Measurements from ENCODE around the gene MYO1D. TPM values are rescaled to one million over a fixed set of nuclear protein-coding genes. Genes with fewer than 3 reads are reported as not detected.

The MYO1D gene
- polyA plus RNA-seq, 2 donors, result 31.8 to 43.2 TPM

DNA sequence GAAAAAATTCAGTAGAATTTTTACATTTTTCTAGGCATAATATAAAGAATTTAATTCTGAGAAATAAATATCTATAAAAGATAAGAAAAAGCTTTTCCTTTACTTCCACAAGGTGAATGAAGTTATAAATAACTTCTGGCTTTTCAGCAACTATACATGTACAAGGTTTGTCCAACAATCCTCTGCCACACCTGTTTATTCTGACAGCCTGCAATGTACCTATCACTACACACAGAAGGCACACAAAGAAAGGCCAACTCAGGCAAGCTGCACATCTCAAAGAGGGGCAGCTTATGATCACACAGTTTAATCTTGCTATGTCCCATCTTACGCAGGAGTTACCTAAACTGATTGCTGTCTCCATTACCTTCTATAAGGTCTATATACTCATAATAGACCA lies 120.2 kb downstream of the MYO1D start:
- Histone ChIP-seq H3K36me3 (ENCODE audit: control insufficient read depth in 2 of 2, insufficient read depth in 2 of 2, low read length in 1 of 2) (no peaks in the 10 kb centered on the region), H3K27ac (ENCODE audit: low read depth in 2 of 2, low read length in 1 of 2) (no peak overlapping the region), H3K9me3 (ENCODE audit: control insufficient read depth in 2 of 2, insufficient read depth in 1 of 2, low read depth in 1 of 2, low read length in 1 of 2) (no peaks in the 10 kb centered on the region), H3K4me1 (ENCODE audit: control insufficient read depth in 2 of 2, insufficient read depth in 2 of 2, low read length in 1 of 2) (no peaks in the 10 kb centered on the region), H3K4me3 (ENCODE audit: low read depth in 1 of 2, low read length in 2 of 2) (no peak overlapping the region), H3K27me3 (ENCODE audit: control insufficient read depth in 1 of 2, insufficient read depth in 2 of 2, low read length in 2 of 2) (no peaks in the 10 kb centered on the region)
- 96 to 100% methylated on average over 1 of the region's 1 CpG for WGBS, 2 donors

DNA sequence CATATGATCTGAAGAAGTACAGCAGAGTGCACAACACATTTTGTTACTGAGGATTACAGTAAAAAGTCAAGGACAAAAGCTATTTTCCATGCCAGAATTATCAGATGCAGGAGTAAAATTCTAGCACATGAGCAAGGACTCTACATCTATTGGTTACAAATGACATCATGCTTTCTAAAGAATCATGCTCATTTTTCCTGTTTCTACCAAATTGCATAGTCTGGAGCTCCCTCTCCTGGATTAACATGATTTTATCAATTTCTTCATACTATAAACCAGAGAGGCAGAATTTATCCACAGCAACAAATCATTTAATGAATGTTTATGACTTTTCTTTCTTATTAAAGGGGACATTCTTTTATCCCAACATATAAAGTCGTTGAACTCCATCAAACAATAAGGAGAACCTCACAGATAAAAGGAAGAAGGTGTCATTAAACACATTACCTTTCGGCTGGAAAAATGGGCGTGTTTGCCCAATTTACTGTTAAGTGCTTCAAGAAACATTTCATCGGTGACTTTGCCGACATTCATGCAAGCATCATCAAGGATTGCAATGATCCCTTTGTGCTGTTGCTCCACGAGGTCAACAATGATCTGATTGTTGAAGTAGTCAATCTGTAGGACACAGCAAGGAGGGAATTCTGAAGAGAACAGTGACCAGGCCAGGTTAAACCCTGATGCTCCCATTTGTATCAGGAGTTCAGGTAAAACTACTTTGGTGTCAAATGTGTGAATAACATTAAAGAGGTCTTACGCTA lies 121.7 kb downstream of the MYO1D start:
- H3K36me3 ChIP-seq (ENCODE audit: control insufficient read depth in 2 of 2, insufficient read depth in 2 of 2, low read length in 1 of 2), result no peaks in the 10 kb centered on the region
- 73 to 75% methylated on average over 7 of the region's 7 CpGs for WGBS, 2 donors
- H3K27ac ChIP-seq (ENCODE audit: low read depth in 2 of 2, low read length in 1 of 2), result no peak overlapping the region
- no peaks in the 10 kb centered on the region for H3K27me3 ChIP-seq (ENCODE audit: control insufficient read depth in 1 of 2, insufficient read depth in 2 of 2, low read length in 2 of 2)
- no peaks in the 10 kb centered on the region for H3K9me3 ChIP-seq (ENCODE audit: control insufficient read depth in 2 of 2, insufficient read depth in 1 of 2, low read depth in 1 of 2, low read length in 1 of 2)
- no peaks in the 10 kb centered on the region for H3K4me1 ChIP-seq (ENCODE audit: control insufficient read depth in 2 of 2, insufficient read depth in 2 of 2, low read length in 1 of 2)
- no peak overlapping the region for H3K4me3 ChIP-seq (ENCODE audit: low read depth in 1 of 2, low read length in 2 of 2)

DNA sequence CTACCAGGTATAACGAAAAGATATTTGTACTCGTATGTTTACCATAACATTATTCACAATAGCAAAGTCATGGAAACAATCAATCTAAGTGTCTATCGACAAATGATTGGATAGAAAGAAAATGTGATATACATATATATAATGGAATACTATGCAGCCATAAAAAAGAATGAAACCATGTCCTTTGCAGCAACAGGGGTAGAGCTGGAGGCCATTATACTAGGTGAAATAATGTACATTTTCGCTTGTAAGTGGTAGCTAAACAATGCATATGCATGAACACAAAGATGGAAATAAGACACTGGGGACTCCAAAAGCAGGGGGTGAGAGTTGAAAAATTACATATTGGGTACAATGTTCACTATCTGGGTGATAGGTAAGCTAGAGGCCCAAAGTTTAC lies 124.0 kb downstream of the MYO1D start:
- H3K4me3 ChIP-seq (ENCODE audit: low read depth in 1 of 2, low read length in 2 of 2), result no peak overlapping the region
- no peaks in the 10 kb centered on the region for H3K4me1 ChIP-seq (ENCODE audit: control insufficient read depth in 2 of 2, insufficient read depth in 2 of 2, low read length in 1 of 2)
- H3K36me3 ChIP-seq (ENCODE audit: control insufficient read depth in 2 of 2, insufficient read depth in 2 of 2, low read length in 1 of 2), result no peaks in the 10 kb centered on the region
- H3K9me3 ChIP-seq (ENCODE audit: control insufficient read depth in 2 of 2, insufficient read depth in 1 of 2, low read depth in 1 of 2, low read length in 1 of 2), result no peaks in the 10 kb centered on the region
- H3K27ac ChIP-seq (ENCODE audit: low read depth in 2 of 2, low read length in 1 of 2), result no peak overlapping the region
- no peaks in the 10 kb centered on the region for H3K27me3 ChIP-seq (ENCODE audit: control insufficient read depth in 1 of 2, insufficient read depth in 2 of 2, low read length in 2 of 2)
- 95 to 96% methylated on average over 4 of the region's 4 CpGs for WGBS, 2 donors

DNA sequence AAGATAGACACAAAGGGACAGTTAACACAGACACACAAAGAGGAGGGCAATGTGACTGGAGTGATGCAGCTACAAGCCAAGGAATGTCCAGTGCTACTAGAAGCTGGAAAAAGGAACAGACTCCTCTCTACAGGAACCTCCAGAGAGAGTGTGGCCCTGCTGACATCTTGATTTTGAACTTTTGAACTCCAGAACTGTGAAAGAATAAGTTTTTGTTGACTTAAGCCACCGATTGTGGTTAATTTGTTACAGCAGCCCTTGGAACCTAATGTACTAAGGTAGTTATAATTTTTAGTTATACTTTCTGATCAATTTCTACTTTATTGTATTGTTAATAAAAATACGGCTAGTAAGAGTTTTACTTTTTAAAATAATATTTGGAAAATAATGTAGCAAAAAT lies 129.1 kb downstream of the MYO1D start:
- H3K36me3 ChIP-seq (ENCODE audit: control insufficient read depth in 2 of 2, insufficient read depth in 2 of 2, low read length in 1 of 2), result peaks cover 0 to 2% of the 10 kb centered on the region in 2 donors
- no peaks in the 10 kb centered on the region for H3K27me3 ChIP-seq (ENCODE audit: control insufficient read depth in 1 of 2, insufficient read depth in 2 of 2, low read length in 2 of 2)
- H3K9me3 ChIP-seq (ENCODE audit: control insufficient read depth in 2 of 2, insufficient read depth in 1 of 2, low read depth in 1 of 2, low read length in 1 of 2), result no peaks in the 10 kb centered on the region
- H3K4me1 ChIP-seq (ENCODE audit: control insufficient read depth in 2 of 2, insufficient read depth in 2 of 2, low read length in 1 of 2), result no peaks in the 10 kb centered on the region
- WGBS, 2 donors, result 75 to 85% methylated on average over 2 of the region's 2 CpGs
- H3K4me3 ChIP-seq (ENCODE audit: low read depth in 1 of 2, low read length in 2 of 2), result no peak overlapping the region
- H3K27ac ChIP-seq (ENCODE audit: low read depth in 2 of 2, low read length in 1 of 2), result no peak overlapping the region

DNA sequence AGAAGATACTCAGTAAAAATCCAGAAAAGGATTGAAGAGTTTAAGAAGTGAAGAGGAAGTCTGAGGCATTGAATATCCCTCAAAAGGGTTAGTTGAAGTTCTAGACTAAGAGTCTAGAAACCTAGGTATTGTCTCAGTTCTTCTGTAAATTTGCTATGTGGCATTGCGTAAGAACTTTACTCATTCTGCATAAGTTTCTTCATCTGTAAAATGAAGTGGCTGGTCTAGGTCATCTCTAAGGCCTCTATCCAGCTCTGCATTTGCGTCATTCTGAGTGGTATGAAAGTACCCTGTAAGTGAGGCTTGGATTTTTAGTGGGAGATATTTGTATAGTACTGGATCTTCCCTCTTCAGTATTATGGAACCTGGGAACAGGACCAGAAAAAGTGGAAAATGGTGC lies 130.2 kb downstream of the MYO1D start:
- H3K9me3 ChIP-seq (ENCODE audit: control insufficient read depth in 2 of 2, insufficient read depth in 1 of 2, low read depth in 1 of 2, low read length in 1 of 2), result no peaks in the 10 kb centered on the region
- H3K4me3 ChIP-seq (ENCODE audit: low read depth in 1 of 2, low read length in 2 of 2), result no peak overlapping the region
- H3K27ac ChIP-seq (ENCODE audit: low read depth in 2 of 2, low read length in 1 of 2), result no peak overlapping the region
- H3K27me3 ChIP-seq (ENCODE audit: control insufficient read depth in 1 of 2, insufficient read depth in 2 of 2, low read length in 2 of 2), result no peaks in the 10 kb centered on the region
- no peaks in the 10 kb centered on the region for H3K4me1 ChIP-seq (ENCODE audit: control insufficient read depth in 2 of 2, insufficient read depth in 2 of 2, low read length in 1 of 2)
- WGBS, 2 donors, result 97 to 98% methylated on average over 2 of the region's 2 CpGs
- peaks cover 0 to 2% of the 10 kb centered on the region in 2 donors for H3K36me3 ChIP-seq (ENCODE audit: control insufficient read depth in 2 of 2, insufficient read depth in 2 of 2, low read length in 1 of 2)

DNA sequence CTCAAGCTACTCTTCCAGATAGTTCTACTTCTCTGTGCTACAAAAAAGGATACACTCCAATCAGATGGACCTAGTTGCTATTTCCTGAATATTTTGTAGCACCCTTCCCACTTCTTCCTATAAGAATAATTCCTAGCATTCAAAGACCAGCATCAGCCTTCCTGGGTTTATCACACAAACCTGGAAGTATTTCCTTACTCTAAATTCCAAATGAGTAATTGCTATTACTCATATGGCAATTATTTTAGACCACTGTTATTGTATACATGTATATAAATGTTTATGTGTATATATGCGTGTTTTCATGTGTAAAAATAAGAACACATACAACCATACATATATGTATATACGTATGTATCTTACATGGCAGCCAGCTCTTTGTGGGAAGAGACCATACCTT lies 130.6 kb downstream of the MYO1D start:
- 96 to 97% methylated on average over 2 of the region's 2 CpGs for WGBS, 2 donors
- no peaks in the 10 kb centered on the region for H3K9me3 ChIP-seq (ENCODE audit: control insufficient read depth in 2 of 2, insufficient read depth in 1 of 2, low read depth in 1 of 2, low read length in 1 of 2)
- no peak overlapping the region for H3K4me3 ChIP-seq (ENCODE audit: low read depth in 1 of 2, low read length in 2 of 2)
- H3K27me3 ChIP-seq (ENCODE audit: control insufficient read depth in 1 of 2, insufficient read depth in 2 of 2, low read length in 2 of 2), result no peaks in the 10 kb centered on the region
- no peak overlapping the region for H3K27ac ChIP-seq (ENCODE audit: low read depth in 2 of 2, low read length in 1 of 2)
- no peaks in the 10 kb centered on the region for H3K4me1 ChIP-seq (ENCODE audit: control insufficient read depth in 2 of 2, insufficient read depth in 2 of 2, low read length in 1 of 2)
- H3K36me3 ChIP-seq (ENCODE audit: control insufficient read depth in 2 of 2, insufficient read depth in 2 of 2, low read length in 1 of 2), result peaks cover 0 to 2% of the 10 kb centered on the region in 2 donors

DNA sequence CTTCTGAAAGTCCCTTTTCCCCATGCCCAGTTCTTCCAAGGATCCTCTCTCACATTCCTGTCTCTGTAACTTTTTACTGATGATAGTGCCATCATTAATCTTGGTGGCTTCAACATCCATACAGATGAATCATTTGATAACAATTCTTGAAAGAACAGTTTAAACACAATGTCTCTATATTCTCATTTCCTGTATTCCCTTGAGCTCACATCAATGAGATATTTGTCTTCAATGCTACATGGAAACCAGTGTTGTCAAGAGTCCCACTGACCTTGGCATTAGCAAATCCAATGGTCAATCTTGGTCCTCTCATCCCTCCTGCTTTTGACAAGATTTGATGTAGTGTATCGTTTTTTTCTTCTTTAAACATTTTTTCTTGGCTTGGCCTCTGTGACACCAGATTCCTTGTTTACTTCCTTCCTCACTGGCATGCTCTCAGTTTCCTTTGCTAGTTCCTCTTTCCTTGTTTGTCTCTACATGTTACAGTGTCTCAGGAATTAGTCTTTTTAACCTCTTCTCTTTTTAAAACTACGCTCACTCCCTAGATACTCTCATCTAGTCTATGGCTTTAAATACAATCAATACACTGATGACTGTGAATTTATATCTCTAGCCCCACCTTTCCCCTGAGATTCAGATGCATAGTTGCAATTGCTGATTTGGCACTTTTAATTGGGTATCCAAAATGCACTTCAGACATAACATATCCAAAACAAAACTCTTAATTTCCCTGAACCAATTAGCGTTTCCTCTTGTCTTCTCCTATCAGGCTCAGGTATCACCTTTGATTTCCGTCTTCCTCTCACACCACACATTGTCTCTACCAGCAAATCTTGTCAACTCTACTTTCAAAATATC lies 134.0 kb downstream of the MYO1D start:
- 72 to 78% methylated on average over 4 of the region's 4 CpGs for WGBS, 2 donors
- Histone ChIP-seq H3K27me3 (ENCODE audit: control insufficient read depth in 1 of 2, insufficient read depth in 2 of 2, low read length in 2 of 2) (no peaks in the 10 kb centered on the region), H3K4me1 (ENCODE audit: control insufficient read depth in 2 of 2, insufficient read depth in 2 of 2, low read length in 1 of 2) (no peaks in the 10 kb centered on the region), H3K36me3 (ENCODE audit: control insufficient read depth in 2 of 2, insufficient read depth in 2 of 2, low read length in 1 of 2) (peaks cover 0 to 6% of the 10 kb centered on the region in 2 donors), H3K9me3 (ENCODE audit: control insufficient read depth in 2 of 2, insufficient read depth in 1 of 2, low read depth in 1 of 2, low read length in 1 of 2) (no peaks in the 10 kb centered on the region), H3K4me3 (ENCODE audit: low read depth in 1 of 2, low read length in 2 of 2) (no peak overlapping the region), H3K27ac (ENCODE audit: low read depth in 2 of 2, low read length in 1 of 2) (no peak overlapping the region)

DNA sequence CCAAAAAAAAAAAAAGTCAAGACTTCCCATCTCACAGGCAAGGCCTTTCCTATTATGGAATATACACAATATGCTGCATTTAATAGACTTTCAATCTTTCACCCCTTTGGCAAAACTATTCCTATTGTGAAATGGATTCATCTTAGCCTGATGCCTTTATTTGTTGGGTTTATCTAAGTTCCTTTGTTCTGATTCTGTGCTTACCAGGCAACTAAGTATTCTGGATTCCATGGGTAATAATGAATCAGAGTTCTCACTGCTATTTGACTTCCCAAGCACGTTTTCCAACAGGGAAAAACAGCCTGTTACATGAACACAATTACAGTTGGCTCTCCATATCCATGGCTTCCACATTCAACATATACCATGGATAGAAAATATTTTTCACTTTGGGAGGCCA lies 135.5 kb downstream of the MYO1D start:
- H3K27ac ChIP-seq (ENCODE audit: low read depth in 2 of 2, low read length in 1 of 2), result no peak overlapping the region
- H3K4me3 ChIP-seq (ENCODE audit: low read depth in 1 of 2, low read length in 2 of 2), result no peak overlapping the region
- H3K27me3 ChIP-seq (ENCODE audit: control insufficient read depth in 1 of 2, insufficient read depth in 2 of 2, low read length in 2 of 2), result no peaks in the 10 kb centered on the region
- H3K36me3 ChIP-seq (ENCODE audit: control insufficient read depth in 2 of 2, insufficient read depth in 2 of 2, low read length in 1 of 2), result peaks cover 0 to 6% of the 10 kb centered on the region in 2 donors
- H3K4me1 ChIP-seq (ENCODE audit: control insufficient read depth in 2 of 2, insufficient read depth in 2 of 2, low read length in 1 of 2), result no peaks in the 10 kb centered on the region
- 73 to 90% methylated on average over 1 of the region's 1 CpG for WGBS, 2 donors
- no peaks in the 10 kb centered on the region for H3K9me3 ChIP-seq (ENCODE audit: control insufficient read depth in 2 of 2, insufficient read depth in 1 of 2, low read depth in 1 of 2, low read length in 1 of 2)

DNA sequence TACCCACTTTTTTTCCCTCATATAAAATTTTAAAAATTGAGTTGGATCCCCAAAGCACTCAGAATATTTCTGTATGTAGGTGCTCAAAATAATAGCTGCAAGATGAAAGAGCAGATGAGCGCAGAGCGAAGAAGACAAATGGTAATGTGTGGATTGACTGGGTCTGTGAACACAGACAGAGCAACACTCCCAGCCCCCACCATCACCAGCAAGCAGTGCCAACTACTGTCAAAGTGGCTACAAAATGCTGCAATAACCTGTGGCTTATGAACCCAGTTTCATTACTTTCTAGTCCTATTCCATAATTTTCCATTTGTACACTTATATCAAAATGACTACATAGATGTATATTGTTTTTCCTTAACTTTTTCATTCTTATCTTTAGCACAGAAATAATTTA lies 137.2 kb downstream of the MYO1D start:
- H3K9me3 ChIP-seq (ENCODE audit: control insufficient read depth in 2 of 2, insufficient read depth in 1 of 2, low read depth in 1 of 2, low read length in 1 of 2), result no peaks in the 10 kb centered on the region

More for the DNA sequence above, 137.2 kb downstream of the MYO1D start:
- 95 to 97% methylated on average over 2 of the region's 2 CpGs for WGBS, 2 donors
- Histone ChIP-seq H3K36me3 (ENCODE audit: control insufficient read depth in 2 of 2, insufficient read depth in 2 of 2, low read length in 1 of 2) (peaks cover 3 to 4% of the 10 kb centered on the region in 2 donors), H3K27me3 (ENCODE audit: control insufficient read depth in 1 of 2, insufficient read depth in 2 of 2, low read length in 2 of 2) (no peaks in the 10 kb centered on the region), H3K27ac (ENCODE audit: low read depth in 2 of 2, low read length in 1 of 2) (no peak overlapping the region), H3K4me3 (ENCODE audit: low read depth in 1 of 2, low read length in 2 of 2) (no peak overlapping the region), H3K4me1 (ENCODE audit: control insufficient read depth in 2 of 2, insufficient read depth in 2 of 2, low read length in 1 of 2) (no peaks in the 10 kb centered on the region)
